ENCODE results near the gene DHCR7. TPM values are rescaled to one million over a fixed set of nuclear protein-coding genes. Genes with fewer than 3 reads are reported as not detected.

DHCR7 gene
- polyA plus RNA-seq, 1 donor from 2014 or later, result 30.1 TPM

- Histone ChIP-seq H3K9me3 (ENCODE audit: low read length) (no peaks in the 10 kb centered on the region), H3K4me2 (ENCODE audit: low read length) (no peak overlapping the region), H2AFZ (ENCODE audit: low read depth, low read length) (no peak overlapping the region), H3K27me3 (ENCODE audit: insufficient read depth, low read depth, low read length) (no peaks in the 10 kb centered on the region), H4K20me1 (ENCODE audit: insufficient read depth) (no peaks in the 10 kb centered on the region), H3K4me3 (ENCODE audit: low read length) (no peak overlapping the region), H3K79me2 (replicated peaks; ENCODE audit: insufficient read depth, low read length) (no peaks in the 10 kb centered on the region), H3K36me3 (ENCODE audit: insufficient read depth, low read length) (no peaks in the 10 kb centered on the region), H3K27ac (ENCODE audit: low read length) (no peak overlapping the region), H3K9ac (ENCODE audit: low read length) (no peak overlapping the region), H3F3A (ENCODE audit: insufficient read depth, low read length, poor library complexity, severe bottlenecking) (no peaks in the 10 kb centered on the region), H3K9me2 (ENCODE audit: insufficient read depth, low read length) (no peaks in the 10 kb centered on the region)
- TF ChIP-seq MXI1 (conservative IDR thresholded peaks at IDR 0.05; ENCODE audit: poor library complexity, severe bottlenecking) (no peak), CTCF (IDR thresholded peaks at IDR 0.05; ENCODE audit: poor library complexity, severe bottlenecking) (no peak), TAF1 (IDR thresholded peaks at IDR 0.05; ENCODE audit: low read depth) (no peak), REST (IDR thresholded peaks at IDR 0.05; ENCODE audit: borderline replicate concordance) (no peak), EP300 (conservative IDR thresholded peaks at IDR 0.05; ENCODE audit: poor library complexity, severe bottlenecking) (no peak), SMC3 (conservative IDR thresholded peaks at IDR 0.05; ENCODE audit: poor library complexity) (no peak), POLR2AphosphoS5 (IDR thresholded peaks at IDR 0.05) (no peak), RAD21 (conservative IDR thresholded peaks at IDR 0.05) (no peak), EZH2 (IDR thresholded peaks at IDR 0.05; ENCODE audit: borderline replicate concordance, insufficient read depth, low read length, poor library complexity, severe bottlenecking) (no peak)
These were observed 47.4 kb upstream of the DHCR7 start for GRCh38 chr11:71495286-71496230.

GRCh38 chr11:71491940-71492339, 43.7 kb upstream of the DHCR7 start:
- Histone ChIP-seq H3F3A (ENCODE audit: insufficient read depth, low read length, poor library complexity, severe bottlenecking) (no peaks in the 10 kb centered on the region), H3K79me2 (replicated peaks; ENCODE audit: insufficient read depth, low read length) (no peaks in the 10 kb centered on the region), H3K4me2 (ENCODE audit: low read length) (no peak overlapping the region), H3K9me3 (ENCODE audit: low read length) (no peaks in the 10 kb centered on the region), H3K36me3 (ENCODE audit: insufficient read depth, low read length) (no peaks in the 10 kb centered on the region), H4K20me1 (ENCODE audit: insufficient read depth) (no peaks in the 10 kb centered on the region), H3K27ac (ENCODE audit: low read length) (no peak overlapping the region), H3K4me3 (ENCODE audit: low read length) (no peak overlapping the region), H3K9ac (ENCODE audit: low read length) (no peak overlapping the region), H2AFZ (ENCODE audit: low read depth, low read length) (no peak overlapping the region), H3K27me3 (ENCODE audit: insufficient read depth, low read depth, low read length) (no peaks in the 10 kb centered on the region), H3K9me2 (ENCODE audit: insufficient read depth, low read length) (no peaks in the 10 kb centered on the region)
- no peak for TF ChIP-seq SMC3 (conservative IDR thresholded peaks at IDR 0.05; ENCODE audit: poor library complexity)
